ENCODE measurements around the gene PDLIM5.

Gene PDLIM5

GRCh38 chr4:94416981-94417380 is 34.8 kb upstream of the PDLIM5 start:
- DNase-seq (ENCODE audit: low read depth, low spot score): no peak
- ChIA-PET CTCF (interaction anchor here (2.9 kb wide), 1 partner anchor 10 kb away, joined by 17 read pairs; no protein-coding TSS in a partner anchor), POLR2A (no interaction called here)
- no peak overlapping the region for H3K4me3 ChIP-seq (ENCODE audit: low read depth, low read length)
- no peak for TF ChIP-seq CTCF (IDR thresholded peaks at IDR 0.05; ENCODE audit: insufficient read depth, low read length, missing control alignments)

- no peak for DNase-seq (ENCODE audit: low read depth, low spot score)
- ChIA-PET CTCF (interaction anchor here (2.9 kb wide), 1 partner anchor 13 kb away, joined by 17 read pairs; no protein-coding TSS in a partner anchor), POLR2A (no interaction called here)
- H3K4me3 ChIP-seq (ENCODE audit: low read depth, low read length): no peak overlapping the region
- TF ChIP-seq CTCF (IDR thresholded peaks at IDR 0.05; ENCODE audit: insufficient read depth, low read length, missing control alignments): no peak
Observed at GRCh38 chr4:94419549-94419948, 32.2 kb upstream of the PDLIM5 start.

GRCh38 chr4:94419956-94420355 is 31.8 kb upstream of the PDLIM5 start:
- no peak for TF ChIP-seq CTCF (IDR thresholded peaks at IDR 0.05; ENCODE audit: insufficient read depth, low read length, missing control alignments)
- ChIA-PET POLR2A (no interaction called here), CTCF (interaction anchor here (2.9 kb wide), 1 partner anchor 13 kb away, joined by 17 read pairs; no protein-coding TSS in a partner anchor)
- DNase-seq (ENCODE audit: low read depth, low spot score): no peak
- no peak overlapping the region for H3K4me3 ChIP-seq (ENCODE audit: low read depth, low read length)

- POLR2A ChIA-PET: no interaction called here
- no peak for DNase-seq (ENCODE audit: low read depth, low spot score)
- CTCF ChIA-PET: interaction anchor here (1.5 kb wide), 1 partner anchor 12 kb away, joined by 5 read pairs; no protein-coding TSS in a partner anchor
- H3K4me3 ChIP-seq (ENCODE audit: low read depth, low read length): no peak overlapping the region
- TF ChIP-seq CTCF (IDR thresholded peaks at IDR 0.05; ENCODE audit: insufficient read depth, low read length, missing control alignments): no peak
Observed at GRCh38 chr4:94420356-94420755, 31.4 kb upstream of the PDLIM5 start.

GRCh38 chr4:94426783-94427182 is 25.0 kb upstream of the PDLIM5 start:
- CTCF ChIA-PET: interaction anchor here (1.4 kb wide), 1 partner anchor 194 kb away, joined by 3 read pairs; no protein-coding TSS in a partner anchor
- no peak for TF ChIP-seq CTCF (IDR thresholded peaks at IDR 0.05; ENCODE audit: insufficient read depth, low read length, missing control alignments)
- H3K4me3 ChIP-seq (ENCODE audit: low read depth, low read length): no peak overlapping the region
- DNase-seq (ENCODE audit: low read depth, low spot score): no peak
- POLR2A ChIA-PET: no interaction called here

GRCh38 chr4:94428884-94429283 is 22.9 kb upstream of the PDLIM5 start:
- no peak overlapping the region for H3K4me3 ChIP-seq (ENCODE audit: low read depth, low read length)
- CTCF ChIA-PET: interaction anchor here (2.1 kb wide), 1 partner anchor 18 kb away, joined by 4 read pairs; no protein-coding TSS in a partner anchor
- DNase-seq (ENCODE audit: low read depth, low spot score): no peak
- no peak for TF ChIP-seq CTCF (IDR thresholded peaks at IDR 0.05; ENCODE audit: insufficient read depth, low read length, missing control alignments)
- POLR2A ChIA-PET: interaction anchor here (1.1 kb wide), 1 partner anchor 22 kb away, joined by 3 read pairs; the partner anchor contains the start of gene PDLIM5
